Sigmoid colon (tissue), 4 donors: Measurements from ENCODE around the gene CEACAM1.

Experiments used
- CTCF ChIP-seq, 4 experiments: fragments of 450-650 bp in 3 of 4; fragments of 200-600 bp in 1 of 4; IDR thresholded peaks; one replicate each; pipeline ENCODE4 v1.5.1; 2016 to 2019; ENCODE audit warnings: antibody characterized with exemption in 4 of 4, mild to moderate bottlenecking in 3 of 4, moderate library complexity in 2 of 4
- EP300 ChIP-seq, 4 donors: sonication (generic); formaldehyde crosslinking; IDR thresholded peaks; one replicate each; pipeline ENCODE4 v1.6.1; 2017; ENCODE audit warnings: antibody characterized with exemption in 4 of 4
- POLR2A ChIP-seq, 2 donors: fragments of 450-650 bp; IDR thresholded peaks; one replicate each; pipeline ENCODE4 v1.6.1; 2016; ENCODE audit warnings: antibody characterized with exemption in 2 of 2, mild to moderate bottlenecking in 2 of 2, moderate library complexity in 2 of 2
- POLR2AphosphoS5 ChIP-seq, 4 donors: sonication (generic); formaldehyde crosslinking; IDR thresholded peaks; one replicate each; pipeline ENCODE4 v1.6.1; 2017; ENCODE audit warnings: antibody characterized with exemption in 4 of 4

- TF ChIP-seq CTCF (IDR thresholded peaks at IDR 0.05) (peak; percentile 9 to 59 (median 42)), POLR2AphosphoS5 (IDR thresholded peaks at IDR 0.05) (no peak), EP300 (IDR thresholded peaks at IDR 0.05) (no peak), POLR2A (IDR thresholded peaks at IDR 0.05) (no peak)
Measured at GRCh38 chr19:42563352-42564210, 35.3 kb upstream of the CEACAM1 start.
